HCT116 (cell line): ENCODE results near the gene ACTA2. TPM values are rescaled to one million over a fixed set of nuclear protein-coding genes. Genes with fewer than 3 reads are reported as not detected.

Source experiments
- ATAC-seq: fragments of 200-7000 bp; cut with Tn5 transposase; 2 replicates; pipeline ENCODE4 v1.9.1; 2020; ENCODE audit warnings: mild to moderate bottlenecking, moderate library complexity
- BruUV-seq: library from RNA; stranded (reverse); fragments of 400-500 nt; replicated peaks from 2 replicates; lab custom pipeline; 2021; lab: Mats Ljungman, UMichigan
- CTCF ChIA-PET: fragments of 300-600 bp; sonication (Branson Sonifier 250); formaldehyde crosslinking; loops from one replicate; lab custom pipeline; 2021; ENCODE audit warnings: antibody characterized with exemption; lab: Charles Lee
- POLR2A ChIA-PET: fragments of 300-600, 350-600 bp; sonication (Branson Sonifier 250); formaldehyde crosslinking; loops from one replicate; lab custom pipeline; 2021; ENCODE audit warnings: antibody characterized with exemption; lab: Charles Lee
- RAD21 ChIA-PET, 2 experiments: fragments of 300-600 bp; sonication (Branson Sonifier 250); formaldehyde crosslinking; loops; one replicate each; lab custom pipeline; 2023; ENCODE audit warnings: low total read pairs in 2 of 2; ENCODE audit not compliant: uncharacterized antibody in 2 of 2, unreplicated experiment in 2 of 2, low non-redundant PET in 1 of 2; lab: Charles Lee
- DNase-seq: peaks from one replicate; pipeline ENCODE4 v3.0.0-alpha.2; 2010; ENCODE audit warnings: low read depth, low spot score
- H2AFZ ChIP-seq: fragments of 200-600 bp; shearing (Covaris generic), sonication (generic); 2 replicates; pipeline ENCODE4 v1.6.1; 2017; ENCODE audit warnings: low read depth, mixed run types, mixed read lengths, antibody characterized with exemption, low read length; ENCODE audit not compliant: poor library complexity, severe bottlenecking
- H3K27ac ChIP-seq: 2 replicates; pipeline ENCODE4 v1.5.1; 2012; ENCODE audit warnings: low read depth, low read length
- H3K27me3 ChIP-seq: fragments of 200-600 bp; sonication (generic); 2 replicates; pipeline ENCODE4 v1.6.1; 2016; ENCODE audit warnings: mixed run types, low read length, mixed read lengths; ENCODE audit not compliant: insufficient read depth
- H3K36me3 ChIP-seq, 2 experiments: fragments of 200-500 bp in 1 of 2; fragments of 200-600 bp in 1 of 2; sonication (Bioruptor generic) in 1 of 2; sonication (generic) in 1 of 2; 2 replicates each; pipeline versions ENCODE4 v1.5.1 to v1.6.1; 2014 to 2016; ENCODE audit warnings: low read length in 2 of 2, inconsistent platforms in 1 of 2, mixed read lengths in 1 of 2, mixed run types in 1 of 2; ENCODE audit not compliant: insufficient read depth in 2 of 2, control insufficient read depth in 1 of 2
- H3K4me1 ChIP-seq, 2 experiments: fragments of 200-600 bp in 1 of 2; sonication (generic) in 1 of 2; 2 replicates each; pipeline versions ENCODE4 v1.5.1 to v1.6.1; 2012 to 2017; ENCODE audit warnings: low read length in 2 of 2, inconsistent platforms in 1 of 2, mild to moderate bottlenecking in 1 of 2, mixed read lengths in 1 of 2, mixed run types in 1 of 2, moderate library complexity in 1 of 2; ENCODE audit not compliant: insufficient read depth in 2 of 2, control insufficient read depth in 1 of 2
- H3K4me2 ChIP-seq: fragments of 200-600 bp; sonication (generic); 2 replicates; pipeline ENCODE4 v1.6.1; 2017; ENCODE audit warnings: mixed run types, low read length, mixed read lengths
- H3K4me3 ChIP-seq, 2 experiments: fragments of 200-600 bp in 1 of 2; sonication (generic) in 1 of 2; replicated peaks in 1 of 2; 2 replicates each; pipeline ENCODE4 v1.5.1; 2011 to 2016; ENCODE audit warnings: low read length in 2 of 2, control low read depth in 1 of 2, low read depth in 1 of 2, mild to moderate bottlenecking in 1 of 2, mixed read lengths in 1 of 2, mixed run types in 1 of 2
- H3K79me2 ChIP-seq: fragments of 200-600 bp; sonication (generic); 2 replicates; pipeline ENCODE4 v1.6.1; 2017; ENCODE audit warnings: mild to moderate bottlenecking, mixed run types, low read length, moderate library complexity, mixed read lengths; ENCODE audit not compliant: insufficient read depth
- H3K9ac ChIP-seq: fragments of 200-600 bp; sonication (generic); 2 replicates; pipeline ENCODE4 v1.6.1; 2016; ENCODE audit warnings: low read length, mixed read lengths
- H3K9me2 ChIP-seq: fragments of 200-600 bp; sonication (generic), shearing (Covaris generic); 2 replicates; pipeline ENCODE4 v1.6.1; 2017; ENCODE audit warnings: mixed run types, mild to moderate bottlenecking, moderate library complexity; ENCODE audit not compliant: insufficient read depth
- H3K9me3 ChIP-seq, 2 experiments: fragments of 200-500 bp in 1 of 2; fragments of 200-600 bp in 1 of 2; sonication (Bioruptor generic) in 1 of 2; sonication (generic) in 1 of 2; 2 replicates each; pipeline ENCODE4 v1.6.1; 2014 to 2017; ENCODE audit warnings: low read length in 2 of 2, mixed read lengths in 2 of 2, inconsistent platforms in 1 of 2, low read depth in 1 of 2, mild to moderate bottlenecking in 1 of 2, mixed run types in 1 of 2, moderate library complexity in 1 of 2; ENCODE audit not compliant: control insufficient read depth in 1 of 2, insufficient read depth in 1 of 2
- H4K20me1 ChIP-seq: fragments of 200-600 bp; sonication (generic), shearing (Covaris generic); 2 replicates; pipeline ENCODE4 v1.6.1; 2017; ENCODE audit warnings: mixed run types, mild to moderate bottlenecking, moderate library complexity; ENCODE audit not compliant: insufficient read depth
- EGR1 ChIP-seq: IDR thresholded peaks from 2 replicates; pipeline ENCODE4 v1.6.1; 2012; ENCODE audit warnings: low read depth
- FOSL1 ChIP-seq: IDR thresholded peaks from 2 replicates; pipeline ENCODE4 v1.6.1; 2012; ENCODE audit warnings: low read depth
- SRF ChIP-seq: IDR thresholded peaks from 2 replicates; pipeline ENCODE4 v1.6.1; 2012; ENCODE audit warnings: low read depth
- YY1 ChIP-seq: IDR thresholded peaks from 2 replicates; pipeline ENCODE4 v1.6.1; 2011; ENCODE audit warnings: low read length, low read depth, moderate library complexity, mild to moderate bottlenecking; ENCODE audit not compliant: insufficient replicate concordance; ENCODE audit errors: extremely low read depth
- intact Hi-C: fragments of 100-400 bp; cut with micrococcal nuclease; formaldehyde crosslinking; loops from 2 replicates; pipeline ENCODE4 v1.10.0; 2022
- total RNA-seq: library from RNA; stranded (reverse); gene quantifications from one replicate; pipeline ENCODE4 v1.2.1, GENCODE V29; 2021; ENCODE audit not compliant: unreplicated experiment
- TF ChIP-seq, protein P1 (sequence below): IDR thresholded peaks from 2 replicates; pipeline ENCODE4 v1.6.1; 2012; ENCODE audit warnings: low read depth
- TF ChIP-seq, protein P2 (sequence below): IDR thresholded peaks from 2 replicates; pipeline ENCODE4 v1.6.1; 2012
- TF ChIP-seq, protein P3 (sequence below), 3 experiments: fragments of 200-600 bp in 1 of 3; sonication (generic) in 1 of 3; IDR thresholded peaks in 2 of 3; conservative IDR thresholded peaks in 1 of 3; 2 replicates each; pipeline ENCODE4 v1.5.1; 2012 to 2017; ENCODE audit warnings: low read depth in 2 of 3, low read length in 2 of 3, antibody characterized with exemption in 1 of 3, borderline replicate concordance in 1 of 3, control low read depth in 1 of 3, mild to moderate bottlenecking in 1 of 3, mixed read lengths in 1 of 3, mixed run types in 1 of 3, moderate library complexity in 1 of 3; ENCODE audit not compliant: insufficient read depth in 1 of 3

Gene ACTA2
- total RNA-seq, 1 experiment from 2014 or later = 9.4 TPM

DNA sequence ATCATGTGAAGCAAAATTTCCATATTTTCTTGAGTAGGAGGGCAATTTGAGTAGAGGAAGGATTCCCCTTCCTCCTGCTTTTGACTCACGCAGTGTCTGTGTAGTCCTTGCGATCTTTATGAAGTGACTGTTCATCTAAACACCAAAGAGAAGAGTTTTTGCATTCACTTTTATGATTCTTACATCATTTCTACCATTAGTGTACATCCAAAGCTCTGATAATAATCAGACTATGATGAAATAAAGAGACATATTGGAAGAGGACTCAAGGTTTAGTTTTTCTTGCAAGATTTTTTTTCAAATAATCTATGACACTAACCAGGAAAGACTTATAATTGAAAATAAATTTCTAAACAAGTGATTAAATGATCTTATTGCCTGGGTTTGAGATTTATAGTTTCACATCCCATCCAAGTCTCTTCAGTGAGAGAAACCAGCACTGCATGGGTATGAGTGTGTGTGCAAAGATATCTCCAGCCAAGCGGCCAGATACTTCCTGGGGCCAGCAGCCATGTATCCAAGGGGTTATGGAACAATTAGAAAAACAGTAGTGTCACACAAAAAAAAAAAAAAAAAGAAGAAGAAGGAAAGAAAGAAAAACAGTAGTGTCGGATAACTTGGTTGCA, 2.0 kb upstream of the ACTA2 start:
- CTCF ChIA-PET = interaction anchor here (1.0 kb wide), 1 partner anchor 33 kb away, joined by 3 read pairs; no protein-coding TSS in a partner anchor
- intact Hi-C loops = no loop called here
- Histone ChIP-seq H3K4me3 (no peak overlapping the region), H3K4me1 (no peaks in the 10 kb centered on the region), H3K9me2 (no peaks in the 10 kb centered on the region), H4K20me1 (no peaks in the 10 kb centered on the region), H3K27me3 (no peaks in the 10 kb centered on the region), H3K79me2 (no peaks in the 10 kb centered on the region), H3K36me3 (no peaks in the 10 kb centered on the region), H3K9me3 (no peaks in the 10 kb centered on the region), H2AFZ (no peak overlapping the region), H3K27ac (no peak overlapping the region), H3K4me2 (no peak overlapping the region), H3K9ac (no peak overlapping the region)
- RAD21 ChIA-PET = no interaction called here
- POLR2A ChIA-PET = no interaction called here
- ATAC-seq = no peak
- BruUV-seq = no TSS peak
- no peak for TF ChIP-seq EGR1
- TF ChIP-seq, protein P1, sequence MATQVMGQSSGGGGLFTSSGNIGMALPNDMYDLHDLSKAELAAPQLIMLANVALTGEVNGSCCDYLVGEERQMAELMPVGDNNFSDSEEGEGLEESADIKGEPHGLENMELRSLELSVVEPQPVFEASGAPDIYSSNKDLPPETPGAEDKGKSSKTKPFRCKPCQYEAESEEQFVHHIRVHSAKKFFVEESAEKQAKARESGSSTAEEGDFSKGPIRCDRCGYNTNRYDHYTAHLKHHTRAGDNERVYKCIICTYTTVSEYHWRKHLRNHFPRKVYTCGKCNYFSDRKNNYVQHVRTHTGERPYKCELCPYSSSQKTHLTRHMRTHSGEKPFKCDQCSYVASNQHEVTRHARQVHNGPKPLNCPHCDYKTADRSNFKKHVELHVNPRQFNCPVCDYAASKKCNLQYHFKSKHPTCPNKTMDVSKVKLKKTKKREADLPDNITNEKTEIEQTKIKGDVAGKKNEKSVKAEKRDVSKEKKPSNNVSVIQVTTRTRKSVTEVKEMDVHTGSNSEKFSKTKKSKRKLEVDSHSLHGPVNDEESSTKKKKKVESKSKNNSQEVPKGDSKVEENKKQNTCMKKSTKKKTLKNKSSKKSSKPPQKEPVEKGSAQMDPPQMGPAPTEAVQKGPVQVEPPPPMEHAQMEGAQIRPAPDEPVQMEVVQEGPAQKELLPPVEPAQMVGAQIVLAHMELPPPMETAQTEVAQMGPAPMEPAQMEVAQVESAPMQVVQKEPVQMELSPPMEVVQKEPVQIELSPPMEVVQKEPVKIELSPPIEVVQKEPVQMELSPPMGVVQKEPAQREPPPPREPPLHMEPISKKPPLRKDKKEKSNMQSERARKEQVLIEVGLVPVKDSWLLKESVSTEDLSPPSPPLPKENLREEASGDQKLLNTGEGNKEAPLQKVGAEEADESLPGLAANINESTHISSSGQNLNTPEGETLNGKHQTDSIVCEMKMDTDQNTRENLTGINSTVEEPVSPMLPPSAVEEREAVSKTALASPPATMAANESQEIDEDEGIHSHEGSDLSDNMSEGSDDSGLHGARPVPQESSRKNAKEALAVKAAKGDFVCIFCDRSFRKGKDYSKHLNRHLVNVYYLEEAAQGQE = no peak
- TF ChIP-seq, protein P2, sequence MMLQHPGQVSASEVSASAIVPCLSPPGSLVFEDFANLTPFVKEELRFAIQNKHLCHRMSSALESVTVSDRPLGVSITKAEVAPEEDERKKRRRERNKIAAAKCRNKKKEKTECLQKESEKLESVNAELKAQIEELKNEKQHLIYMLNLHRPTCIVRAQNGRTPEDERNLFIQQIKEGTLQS = no peak
- DNase-seq = no peak

DNA sequence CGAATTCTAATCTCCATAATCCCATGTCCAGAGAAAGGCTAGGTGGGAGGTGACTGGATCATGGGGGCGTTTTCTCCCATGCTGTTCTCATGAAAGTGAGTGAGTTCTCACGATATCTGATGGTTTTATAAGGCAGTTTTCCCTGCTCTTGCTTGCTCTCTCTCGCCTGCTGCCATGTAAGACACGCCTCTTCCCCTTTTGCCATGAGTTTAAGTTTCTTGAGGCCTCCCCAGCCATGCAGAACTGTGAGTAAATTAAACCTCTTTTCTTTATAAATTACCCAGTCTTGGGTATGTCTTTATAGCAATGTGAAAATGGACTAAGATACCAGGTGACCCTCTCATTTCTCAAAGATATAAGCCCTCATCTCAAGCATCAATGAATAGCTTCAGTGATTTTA, 1.1 kb upstream of the ACTA2 start:
- ATAC-seq (no peak), DNase-seq (no peak)
- Histone ChIP-seq H3K27me3 (no peaks in the 10 kb centered on the region), H3K4me1 (no peaks in the 10 kb centered on the region), H3K9me2 (no peaks in the 10 kb centered on the region), H3K27ac (no peak overlapping the region), H3K4me3 (no peak overlapping the region), H3K4me2 (no peak overlapping the region), H2AFZ (no peak overlapping the region), H3K9ac (no peak overlapping the region), H4K20me1 (no peaks in the 10 kb centered on the region), H3K36me3 (no peaks in the 10 kb centered on the region), H3K79me2 (no peaks in the 10 kb centered on the region), H3K9me3 (no peaks in the 10 kb centered on the region)
- no TSS peak for BruUV-seq
- intact Hi-C loops = no loop called here
- ChIA-PET POLR2A (no interaction called here), RAD21 (no interaction called here), CTCF (no interaction called here)
- TF ChIP-seq, protein P2 = no peak
- TF ChIP-seq SRF (no peak), YY1 (no peak), FOSL1 (no peak)
- TF ChIP-seq, protein P1 = no peak
- TF ChIP-seq, protein P3, sequence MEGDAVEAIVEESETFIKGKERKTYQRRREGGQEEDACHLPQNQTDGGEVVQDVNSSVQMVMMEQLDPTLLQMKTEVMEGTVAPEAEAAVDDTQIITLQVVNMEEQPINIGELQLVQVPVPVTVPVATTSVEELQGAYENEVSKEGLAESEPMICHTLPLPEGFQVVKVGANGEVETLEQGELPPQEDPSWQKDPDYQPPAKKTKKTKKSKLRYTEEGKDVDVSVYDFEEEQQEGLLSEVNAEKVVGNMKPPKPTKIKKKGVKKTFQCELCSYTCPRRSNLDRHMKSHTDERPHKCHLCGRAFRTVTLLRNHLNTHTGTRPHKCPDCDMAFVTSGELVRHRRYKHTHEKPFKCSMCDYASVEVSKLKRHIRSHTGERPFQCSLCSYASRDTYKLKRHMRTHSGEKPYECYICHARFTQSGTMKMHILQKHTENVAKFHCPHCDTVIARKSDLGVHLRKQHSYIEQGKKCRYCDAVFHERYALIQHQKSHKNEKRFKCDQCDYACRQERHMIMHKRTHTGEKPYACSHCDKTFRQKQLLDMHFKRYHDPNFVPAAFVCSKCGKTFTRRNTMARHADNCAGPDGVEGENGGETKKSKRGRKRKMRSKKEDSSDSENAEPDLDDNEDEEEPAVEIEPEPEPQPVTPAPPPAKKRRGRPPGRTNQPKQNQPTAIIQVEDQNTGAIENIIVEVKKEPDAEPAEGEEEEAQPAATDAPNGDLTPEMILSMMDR (IDR thresholded peaks at IDR 0.05 in 2 of 3, conservative IDR thresholded peaks at IDR 0.05 in 1 of 3; ENCODE audit: borderline replicate concordance in 1 of 3, insufficient read depth in 1 of 3, low read depth in 2 of 3, low read length in 2 of 3) = no peak
- TF ChIP-seq, all 23 proteins: peak for 0
